Measurements from ENCODE around the gene SLC25A36.
"Not testable (repeated sequence)": the region's sequence is repeated elsewhere in the genome, so short reads cannot be mapped to it uniquely, and the experiment has no call there.

The SLC25A36 gene

GRCh38 chr3:140995881-140996280 lies 54.2 kb downstream of the SLC25A36 start:
- DNase-seq, result no peak

GRCh38 chr3:141000027-141000663 lies 58.5 kb downstream of the SLC25A36 start:
- DNase-seq, result peak; percentile 73

GRCh38 chr3:141000686-141001085 lies 59.0 kb downstream of the SLC25A36 start:
- no peak for DNase-seq

DNA sequence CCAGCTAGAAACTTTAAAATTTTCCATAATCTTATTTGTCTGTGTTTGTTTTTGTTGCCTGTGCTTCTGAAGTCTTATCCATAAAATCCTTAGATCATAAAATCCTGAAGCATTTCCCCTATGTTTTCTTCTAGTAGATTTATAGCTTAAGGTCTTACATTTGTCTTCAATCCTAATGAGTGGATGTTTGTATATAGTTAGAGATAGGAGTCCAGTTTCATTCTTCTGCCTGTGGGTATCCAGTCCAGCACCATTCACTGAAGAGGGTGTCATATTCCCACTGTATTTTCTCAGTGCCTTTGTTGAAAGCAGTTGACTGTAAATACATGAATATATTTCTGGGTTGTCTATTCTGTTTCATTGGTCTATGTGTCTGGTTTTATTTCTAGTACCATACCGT lies 64.7 kb downstream of the SLC25A36 start:
- no peak for DNase-seq

GRCh38 chr3:141009496-141009895 lies 67.9 kb downstream of the SLC25A36 start:
- no peak for DNase-seq

GRCh38 chr3:141011232-141011996 lies 69.8 kb downstream of the SLC25A36 start:
- DNase-seq, result peak; percentile 84

GRCh38 chr3:141011997-141012262 lies 70.3 kb downstream of the SLC25A36 start:
- no peak for DNase-seq

DNA sequence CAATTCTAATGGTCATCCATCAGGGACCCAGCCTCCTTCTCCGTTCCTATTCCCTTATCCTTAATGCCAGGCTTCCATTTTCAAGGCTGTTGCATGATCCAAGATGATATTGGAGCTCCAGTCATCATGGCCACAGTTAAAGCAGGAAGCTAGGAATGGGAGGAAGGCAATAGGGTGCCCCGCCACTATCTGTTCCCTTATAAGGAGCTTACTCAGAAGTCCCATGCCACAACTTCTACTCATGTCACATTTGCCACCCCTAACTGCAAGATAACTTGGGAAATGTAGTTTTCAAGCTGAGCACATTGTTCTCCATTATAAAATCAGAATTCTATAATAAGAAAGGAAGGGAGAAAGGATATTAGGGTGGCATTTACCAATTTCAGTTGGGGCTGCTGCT lies 70.9 kb downstream of the SLC25A36 start:
- peak; percentile 7 for DNase-seq

GRCh38 chr3:141015481-141015880 lies 73.8 kb downstream of the SLC25A36 start:
- DNase-seq, result no peak

DNA sequence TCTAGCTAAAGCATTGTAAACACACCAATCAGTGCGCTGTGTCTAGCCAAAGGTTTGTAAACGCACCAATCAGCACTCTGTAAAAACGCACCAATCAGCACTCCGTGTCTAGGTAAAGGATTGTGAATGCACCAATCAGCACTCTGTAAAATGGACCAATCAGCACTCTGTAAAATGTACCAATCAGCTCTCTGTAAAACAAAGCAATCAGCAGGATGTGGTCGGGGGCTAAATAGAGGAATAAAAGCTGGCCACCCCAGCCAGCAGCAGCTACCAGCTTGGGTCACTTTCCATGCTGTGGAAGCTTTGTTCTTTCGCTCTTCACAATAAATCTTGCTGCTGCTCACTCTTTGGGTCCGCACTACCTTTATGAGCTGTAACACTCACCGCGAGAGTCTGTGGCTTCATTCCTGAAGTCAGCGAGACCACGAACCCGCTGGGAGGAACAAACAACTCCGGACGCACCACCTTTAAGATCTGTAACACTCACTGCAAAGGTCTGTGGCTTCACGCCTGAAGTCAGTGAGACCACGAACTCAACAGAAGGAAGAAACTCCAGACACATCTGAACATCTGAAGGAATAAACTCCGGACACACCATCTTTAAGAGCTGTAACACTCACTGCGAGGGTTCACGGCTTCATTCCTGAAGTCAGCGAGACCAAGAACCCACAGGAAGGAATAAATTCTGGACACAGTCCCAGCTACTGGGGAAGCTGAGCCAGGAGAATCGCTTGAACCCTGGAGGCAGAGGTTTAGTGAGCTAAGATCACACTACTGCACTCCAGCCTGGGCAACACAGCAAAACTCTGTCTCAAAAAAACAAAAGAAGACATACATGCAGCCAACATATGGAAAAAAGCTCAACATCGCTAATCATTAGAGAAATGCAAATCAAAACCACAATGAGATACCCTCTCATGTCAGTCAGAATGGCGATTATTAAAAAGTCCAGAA lies 76.0 kb downstream of the SLC25A36 start:
- not testable (repeated sequence) for DNase-seq

DNA sequence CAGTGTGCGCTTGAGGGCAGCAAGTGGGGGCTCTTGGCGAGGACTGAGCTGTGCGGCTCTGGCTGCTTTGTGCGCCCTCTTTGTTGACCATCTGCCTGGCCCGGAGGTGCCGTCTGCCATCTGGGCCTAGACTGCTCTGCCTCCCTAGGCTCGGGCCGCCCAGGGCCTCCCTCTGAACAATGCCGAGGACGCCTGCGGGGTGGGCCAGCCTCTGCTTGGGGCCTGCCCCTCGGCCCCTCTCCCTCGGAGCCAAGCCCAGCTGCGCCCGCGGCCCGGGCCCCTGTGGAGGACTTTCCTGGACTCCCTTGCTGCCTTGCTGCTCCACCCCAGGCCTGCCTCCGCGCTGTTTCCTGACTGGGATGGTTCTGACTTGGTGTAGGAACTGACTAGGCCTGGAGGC lies 77.6 kb downstream of the SLC25A36 start:
- DNase-seq, result no peak

DNA sequence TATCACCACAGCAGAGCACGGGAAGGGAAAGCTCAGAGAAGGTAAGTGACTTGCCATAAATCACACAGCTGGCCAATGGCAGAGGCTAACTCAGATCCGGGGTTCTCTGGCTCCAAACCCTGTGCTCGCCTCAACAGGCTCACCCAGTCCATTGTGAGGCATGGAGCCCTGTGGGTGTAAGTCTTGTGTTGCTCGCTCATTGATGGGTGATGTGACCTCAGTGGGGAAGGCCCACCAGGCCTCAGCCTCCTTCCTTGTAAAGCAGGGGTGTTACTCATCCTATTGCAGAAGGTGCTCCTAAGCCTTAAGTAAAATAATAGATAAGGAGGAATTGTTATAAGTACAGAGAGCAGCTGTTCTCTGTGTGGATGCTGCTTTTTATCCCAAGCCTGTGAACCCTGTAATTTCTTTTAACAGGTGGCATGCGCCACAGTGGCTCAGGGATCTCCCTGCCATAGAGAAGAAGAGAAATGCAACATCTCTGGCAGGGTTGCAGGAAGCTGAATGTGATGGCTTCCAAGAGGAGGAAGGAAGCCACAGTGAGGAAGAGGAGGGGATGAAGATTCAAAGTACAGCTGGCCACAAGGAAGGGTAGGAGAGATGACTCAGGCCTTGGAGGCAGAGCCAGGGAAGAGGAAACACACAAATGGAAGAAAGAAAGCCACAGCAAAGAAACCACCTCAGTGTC lies 78.7 kb downstream of the SLC25A36 start:
- no peak for DNase-seq

GRCh38 chr3:141021261-141021660 lies 79.6 kb downstream of the SLC25A36 start:
- DNase-seq, result no peak
